ENCODE measurements around the gene LFNG. TPM values are rescaled to one million over a fixed set of nuclear protein-coding genes. Genes with fewer than 3 reads are reported as not detected.

The LFNG gene
- total and polyA plus RNA-seq, 2 of the 13 experiments (the other 11 are each of a cell fraction or from before 2014, with no cell fraction given), result 0.44 to 1.5 TPM

GRCh38 chr7:2511769-2512168 is 7.8 kb upstream of the LFNG start:
- Histone ChIP-seq H2AFZ (ENCODE audit: low read length) (no peak overlapping the region), H3K27me3 (ENCODE audit: control insufficient read depth in 1 of 2, insufficient read depth in 2 of 2, low read length in 2 of 2) (peaks cover 10 to 82% of the 10 kb centered on the region in 2 experiments; a peak in 4 of 5 replicates), H3K9ac (ENCODE audit: insufficient read depth, low read depth, low read length) (no peak overlapping the region), H3K4me1 (ENCODE audit: insufficient read depth, low read length) (peaks cover 79% of the 10 kb centered on the region), H3K36me3 (replicated peaks in 1 of 2; ENCODE audit: control insufficient read depth in 1 of 2, insufficient read depth in 2 of 2, low read length in 2 of 2) (no peaks in the 10 kb centered on the region), H3K9me3 (ENCODE audit: low read length) (no peaks in the 10 kb centered on the region), H3K4me2 (ENCODE audit: low read depth, low read length) (peak overlapping the region; percentile 83), H3K4me3 (replicated peaks in 1 of 3; ENCODE audit: insufficient read depth in 1 of 3, low read depth in 2 of 3, low read length in 3 of 3) (peak overlapping the region; percentile 19 to 71 (median 46); a peak in 4 of 6 replicates), H4K20me1 (ENCODE audit: insufficient read depth, low read length) (no peaks in the 10 kb centered on the region), H3K27ac (ENCODE audit: extremely low read length, insufficient read depth, low read length) (no peak overlapping the region), H3K79me2 (ENCODE audit: insufficient read depth, low read length) (no peaks in the 10 kb centered on the region)
- WGBS (ENCODE audit: low lambda C conversion rate), result 2% methylated on average over 7 of the region's 18 CpGs
- POLR2A ChIA-PET, result no interaction called here
- in situ Hi-C loops (cut with HindIII; ENCODE audit: extremely low pct_ligation_motif_present, low pct_unique_long_range_greater_than_20kb), result no loop called here
- DNase-seq (ENCODE audit: low spot score) (no peak), ATAC-seq (peak; percentile 37; the same call in 2 of the 3 replicates), FAIRE-seq (no peak)
- CTCF ChIA-PET (ENCODE audit: low intra/inter-chr PET ratio, low total read pairs), result no interaction called here
- intact Hi-C loops (cut with micrococcal nuclease; ENCODE audit: unreplicated experiment), result no loop called here
- no TSS peak for BruUV-seq (replicated peaks)
- TF ChIP-seq SAP130 (CRISPR knock-in tag; IDR thresholded peaks at IDR 0.05; ENCODE audit: low read depth) (no peak), RXRA (CRISPR knock-in tag; IDR thresholded peaks at IDR 0.05) (peak; percentile 48), ARID2 (CRISPR knock-in tag; IDR thresholded peaks at IDR 0.05; ENCODE audit: borderline replicate concordance) (peak; percentile 25; the same call in 1 of the 2 replicates), ZFX (CRISPR knock-in tag; IDR thresholded peaks at IDR 0.05; ENCODE audit: low read depth) (peak; percentile 45; the same call in 1 of the 2 replicates), NR2F2 (IDR thresholded peaks at IDR 0.05; ENCODE audit: borderline replicate concordance, low read depth) (0 out of 2 replicates have a peak, but pooled peaks have one; percentile 7), ZNF839 (CRISPR knock-in tag; IDR thresholded peaks at IDR 0.05; ENCODE audit: borderline replicate concordance) (0 out of 2 replicates have a peak, but pooled peaks have one; percentile 66), ZNF724P (CRISPR knock-in tag; IDR thresholded peaks at IDR 0.05; ENCODE audit: borderline replicate concordance) (no peak), MYC (CRISPR knock-in tag; IDR thresholded peaks at IDR 0.05; ENCODE audit: borderline replicate concordance) (peak; percentile 45; the same call in 1 of the 2 replicates), NFYB (CRISPR knock-in tag; IDR thresholded peaks at IDR 0.05) (no peak), ZNF883 (CRISPR knock-in tag; IDR thresholded peaks at IDR 0.05; ENCODE audit: not compliant biosample characterization) (peak; percentile 16), RELA (CRISPR knock-in tag; IDR thresholded peaks at IDR 0.05) (no peak), ZNF674 (CRISPR knock-in tag; IDR thresholded peaks at IDR 0.05; ENCODE audit: low read depth) (no peak), HDAC1 (CRISPR knock-in tag; IDR thresholded peaks at IDR 0.05) (0 out of 2 replicates have a peak, but pooled peaks have one; percentile 3), SUZ12 (IDR thresholded peaks at IDR 0.05; ENCODE audit: low read depth, low read length) (no peak), ZNF768 (CRISPR knock-in tag; IDR thresholded peaks at IDR 0.05) (0 out of 2 replicates have a peak, but pooled peaks have one; percentile 24), ZBTB42 (CRISPR knock-in tag; IDR thresholded peaks at IDR 0.05) (no peak), GABPB1 (CRISPR knock-in tag; IDR thresholded peaks at IDR 0.05) (no peak), HNF4G (IDR thresholded peaks at IDR 0.05; ENCODE audit: borderline replicate concordance, low read depth, low read length) (no peak), HNF4G (CRISPR knock-in tag; IDR thresholded peaks at IDR 0.05; ENCODE audit: borderline replicate concordance, low read depth) (0 out of 2 replicates have a peak, but pooled peaks have one; percentile 8)
- TF ChIP-seq, protein P1, sequence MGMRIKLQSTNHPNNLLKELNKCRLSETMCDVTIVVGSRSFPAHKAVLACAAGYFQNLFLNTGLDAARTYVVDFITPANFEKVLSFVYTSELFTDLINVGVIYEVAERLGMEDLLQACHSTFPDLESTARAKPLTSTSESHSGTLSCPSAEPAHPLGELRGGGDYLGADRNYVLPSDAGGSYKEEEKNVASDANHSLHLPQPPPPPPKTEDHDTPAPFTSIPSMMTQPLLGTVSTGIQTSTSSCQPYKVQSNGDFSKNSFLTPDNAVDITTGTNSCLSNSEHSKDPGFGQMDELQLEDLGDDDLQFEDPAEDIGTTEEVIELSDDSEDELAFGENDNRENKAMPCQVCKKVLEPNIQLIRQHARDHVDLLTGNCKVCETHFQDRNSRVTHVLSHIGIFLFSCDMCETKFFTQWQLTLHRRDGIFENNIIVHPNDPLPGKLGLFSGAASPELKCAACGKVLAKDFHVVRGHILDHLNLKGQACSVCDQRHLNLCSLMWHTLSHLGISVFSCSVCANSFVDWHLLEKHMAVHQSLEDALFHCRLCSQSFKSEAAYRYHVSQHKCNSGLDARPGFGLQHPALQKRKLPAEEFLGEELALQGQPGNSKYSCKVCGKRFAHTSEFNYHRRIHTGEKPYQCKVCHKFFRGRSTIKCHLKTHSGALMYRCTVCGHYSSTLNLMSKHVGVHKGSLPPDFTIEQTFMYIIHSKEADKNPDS (CRISPR knock-in tag; IDR thresholded peaks at IDR 0.05), result no peak
- TF ChIP-seq, protein P2, sequence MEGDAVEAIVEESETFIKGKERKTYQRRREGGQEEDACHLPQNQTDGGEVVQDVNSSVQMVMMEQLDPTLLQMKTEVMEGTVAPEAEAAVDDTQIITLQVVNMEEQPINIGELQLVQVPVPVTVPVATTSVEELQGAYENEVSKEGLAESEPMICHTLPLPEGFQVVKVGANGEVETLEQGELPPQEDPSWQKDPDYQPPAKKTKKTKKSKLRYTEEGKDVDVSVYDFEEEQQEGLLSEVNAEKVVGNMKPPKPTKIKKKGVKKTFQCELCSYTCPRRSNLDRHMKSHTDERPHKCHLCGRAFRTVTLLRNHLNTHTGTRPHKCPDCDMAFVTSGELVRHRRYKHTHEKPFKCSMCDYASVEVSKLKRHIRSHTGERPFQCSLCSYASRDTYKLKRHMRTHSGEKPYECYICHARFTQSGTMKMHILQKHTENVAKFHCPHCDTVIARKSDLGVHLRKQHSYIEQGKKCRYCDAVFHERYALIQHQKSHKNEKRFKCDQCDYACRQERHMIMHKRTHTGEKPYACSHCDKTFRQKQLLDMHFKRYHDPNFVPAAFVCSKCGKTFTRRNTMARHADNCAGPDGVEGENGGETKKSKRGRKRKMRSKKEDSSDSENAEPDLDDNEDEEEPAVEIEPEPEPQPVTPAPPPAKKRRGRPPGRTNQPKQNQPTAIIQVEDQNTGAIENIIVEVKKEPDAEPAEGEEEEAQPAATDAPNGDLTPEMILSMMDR (CRISPR knock-in tag; IDR thresholded peaks at IDR 0.05), result 0 out of 2 replicates have a peak, but pooled peaks have one; percentile 2

Data from HepG2 (cell line).